HCT116 (cell line): Measurements from ENCODE around the gene RSAD1. TPM values are rescaled to one million over a fixed set of nuclear protein-coding genes. Genes with fewer than 3 reads are reported as not detected.

ENCODE experiments used
- ATAC-seq: fragments of 200-7000 bp; cut with Tn5 transposase; 2 replicates; pipeline ENCODE4 v1.9.1; 2020; ENCODE audit warnings: mild to moderate bottlenecking, moderate library complexity
- BruUV-seq: library from RNA; stranded (reverse); fragments of 400-500 nt; replicated peaks from 2 replicates; lab custom pipeline; 2021; lab: Mats Ljungman, UMichigan
- CTCF ChIA-PET: fragments of 300-600 bp; sonication (Branson Sonifier 250); formaldehyde crosslinking; loops from one replicate; lab custom pipeline; 2021; ENCODE audit warnings: antibody characterized with exemption; lab: Charles Lee
- POLR2A ChIA-PET: fragments of 300-600, 350-600 bp; sonication (Branson Sonifier 250); formaldehyde crosslinking; loops from one replicate; lab custom pipeline; 2021; ENCODE audit warnings: antibody characterized with exemption; lab: Charles Lee
- RAD21 ChIA-PET, 2 experiments: fragments of 300-600 bp; sonication (Branson Sonifier 250); formaldehyde crosslinking; loops; one replicate each; lab custom pipeline; 2023; ENCODE audit warnings: low total read pairs in 2 of 2; ENCODE audit not compliant: uncharacterized antibody in 2 of 2, unreplicated experiment in 2 of 2, low non-redundant PET in 1 of 2; lab: Charles Lee
- DNase-seq: peaks from one replicate; pipeline ENCODE4 v3.0.0-alpha.2; 2010; ENCODE audit warnings: low read depth, low spot score
- H2AFZ ChIP-seq: fragments of 200-600 bp; shearing (Covaris generic), sonication (generic); 2 replicates; pipeline ENCODE4 v1.6.1; 2017; ENCODE audit warnings: low read depth, mixed run types, mixed read lengths, antibody characterized with exemption, low read length; ENCODE audit not compliant: poor library complexity, severe bottlenecking
- H3K27ac ChIP-seq: 2 replicates; pipeline ENCODE4 v1.5.1; 2012; ENCODE audit warnings: low read depth, low read length
- H3K27me3 ChIP-seq: fragments of 200-600 bp; sonication (generic); 2 replicates; pipeline ENCODE4 v1.6.1; 2016; ENCODE audit warnings: mixed run types, low read length, mixed read lengths; ENCODE audit not compliant: insufficient read depth
- H3K36me3 ChIP-seq, 2 experiments: fragments of 200-500 bp in 1 of 2; fragments of 200-600 bp in 1 of 2; sonication (Bioruptor generic) in 1 of 2; sonication (generic) in 1 of 2; 2 replicates each; pipeline versions ENCODE4 v1.5.1 to v1.6.1; 2014 to 2016; ENCODE audit warnings: low read length in 2 of 2, inconsistent platforms in 1 of 2, mixed read lengths in 1 of 2, mixed run types in 1 of 2; ENCODE audit not compliant: insufficient read depth in 2 of 2, control insufficient read depth in 1 of 2
- H3K4me1 ChIP-seq, 2 experiments: fragments of 200-600 bp in 1 of 2; sonication (generic) in 1 of 2; 2 replicates each; pipeline versions ENCODE4 v1.5.1 to v1.6.1; 2012 to 2017; ENCODE audit warnings: low read length in 2 of 2, inconsistent platforms in 1 of 2, mild to moderate bottlenecking in 1 of 2, mixed read lengths in 1 of 2, mixed run types in 1 of 2, moderate library complexity in 1 of 2; ENCODE audit not compliant: insufficient read depth in 2 of 2, control insufficient read depth in 1 of 2
- H3K4me2 ChIP-seq: fragments of 200-600 bp; sonication (generic); 2 replicates; pipeline ENCODE4 v1.6.1; 2017; ENCODE audit warnings: mixed run types, low read length, mixed read lengths
- H3K4me3 ChIP-seq, 2 experiments: fragments of 200-600 bp in 1 of 2; sonication (generic) in 1 of 2; replicated peaks in 1 of 2; 2 replicates each; pipeline ENCODE4 v1.5.1; 2011 to 2016; ENCODE audit warnings: low read length in 2 of 2, control low read depth in 1 of 2, low read depth in 1 of 2, mild to moderate bottlenecking in 1 of 2, mixed read lengths in 1 of 2, mixed run types in 1 of 2
- H3K79me2 ChIP-seq: fragments of 200-600 bp; sonication (generic); 2 replicates; pipeline ENCODE4 v1.6.1; 2017; ENCODE audit warnings: mild to moderate bottlenecking, mixed run types, low read length, moderate library complexity, mixed read lengths; ENCODE audit not compliant: insufficient read depth
- H3K9ac ChIP-seq: fragments of 200-600 bp; sonication (generic); 2 replicates; pipeline ENCODE4 v1.6.1; 2016; ENCODE audit warnings: low read length, mixed read lengths
- H3K9me2 ChIP-seq: fragments of 200-600 bp; sonication (generic), shearing (Covaris generic); 2 replicates; pipeline ENCODE4 v1.6.1; 2017; ENCODE audit warnings: mixed run types, mild to moderate bottlenecking, moderate library complexity; ENCODE audit not compliant: insufficient read depth
- H3K9me3 ChIP-seq, 2 experiments: fragments of 200-500 bp in 1 of 2; fragments of 200-600 bp in 1 of 2; sonication (Bioruptor generic) in 1 of 2; sonication (generic) in 1 of 2; 2 replicates each; pipeline ENCODE4 v1.6.1; 2014 to 2017; ENCODE audit warnings: low read length in 2 of 2, mixed read lengths in 2 of 2, inconsistent platforms in 1 of 2, low read depth in 1 of 2, mild to moderate bottlenecking in 1 of 2, mixed run types in 1 of 2, moderate library complexity in 1 of 2; ENCODE audit not compliant: control insufficient read depth in 1 of 2, insufficient read depth in 1 of 2
- H4K20me1 ChIP-seq: fragments of 200-600 bp; sonication (generic), shearing (Covaris generic); 2 replicates; pipeline ENCODE4 v1.6.1; 2017; ENCODE audit warnings: mixed run types, mild to moderate bottlenecking, moderate library complexity; ENCODE audit not compliant: insufficient read depth
- CBX3 ChIP-seq: IDR thresholded peaks from 2 replicates; pipeline ENCODE4 v1.6.1; 2012; ENCODE audit warnings: low read depth
- RAD21 ChIP-seq: IDR thresholded peaks from 2 replicates; pipeline ENCODE4 v1.6.1; 2012; ENCODE audit warnings: low read depth, mild to moderate bottlenecking
- ZNF274 ChIP-seq: fragments of 200-500 bp; sonication (Bioruptor generic); IDR thresholded peaks from 2 replicates; pipeline ENCODE4 v1.6.1; 2014; ENCODE audit warnings: mild to moderate bottlenecking, low read depth, low read length, inconsistent platforms
- intact Hi-C: fragments of 100-400 bp; cut with micrococcal nuclease; formaldehyde crosslinking; loops from 2 replicates; pipeline ENCODE4 v1.10.0; 2022
- total RNA-seq: library from RNA; stranded (reverse); gene quantifications from one replicate; pipeline ENCODE4 v1.2.1, GENCODE V29; 2021; ENCODE audit not compliant: unreplicated experiment
- TF ChIP-seq, protein P1 (sequence below): IDR thresholded peaks from 2 replicates; pipeline ENCODE4 v1.6.1; 2011; ENCODE audit warnings: mild to moderate bottlenecking, low read length, moderate library complexity; ENCODE audit not compliant: insufficient replicate concordance; ENCODE audit errors: extremely low read depth

Gene RSAD1
- total RNA-seq, 1 experiment from 2014 or later = 82.7 TPM

DNA sequence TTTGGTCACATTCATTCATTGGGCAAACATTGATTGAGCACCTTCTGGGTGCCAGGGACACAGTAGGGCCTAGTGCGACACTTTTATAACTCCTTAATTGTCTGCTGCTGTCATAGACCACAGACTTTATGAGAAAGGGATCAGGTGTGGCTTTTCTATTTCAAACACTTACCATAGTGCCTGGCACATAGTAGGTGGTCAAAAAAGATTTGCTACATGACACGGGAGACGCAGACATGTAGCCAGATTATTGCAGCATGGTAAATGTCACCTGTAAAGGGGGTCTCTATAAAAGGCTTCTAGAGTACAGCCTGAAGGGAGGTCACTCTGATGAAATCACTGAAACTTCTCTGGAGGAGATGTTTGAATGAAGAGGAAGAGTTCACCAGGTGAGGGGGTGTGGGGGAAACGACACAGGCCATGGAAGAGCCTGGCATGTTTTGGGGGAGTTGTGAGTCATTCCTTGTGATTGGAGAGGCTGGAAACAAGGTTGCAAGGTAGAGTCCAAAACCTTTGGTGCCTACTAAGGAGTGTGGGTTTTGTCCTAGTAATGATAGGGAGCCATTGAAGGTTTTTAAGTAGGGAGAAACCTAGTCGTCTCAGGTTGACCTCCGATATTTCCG, 1.6 kb downstream of the RSAD1 start:
- peak overlapping the region; percentile 88 for H3K9ac ChIP-seq
- TF ChIP-seq, protein P1, sequence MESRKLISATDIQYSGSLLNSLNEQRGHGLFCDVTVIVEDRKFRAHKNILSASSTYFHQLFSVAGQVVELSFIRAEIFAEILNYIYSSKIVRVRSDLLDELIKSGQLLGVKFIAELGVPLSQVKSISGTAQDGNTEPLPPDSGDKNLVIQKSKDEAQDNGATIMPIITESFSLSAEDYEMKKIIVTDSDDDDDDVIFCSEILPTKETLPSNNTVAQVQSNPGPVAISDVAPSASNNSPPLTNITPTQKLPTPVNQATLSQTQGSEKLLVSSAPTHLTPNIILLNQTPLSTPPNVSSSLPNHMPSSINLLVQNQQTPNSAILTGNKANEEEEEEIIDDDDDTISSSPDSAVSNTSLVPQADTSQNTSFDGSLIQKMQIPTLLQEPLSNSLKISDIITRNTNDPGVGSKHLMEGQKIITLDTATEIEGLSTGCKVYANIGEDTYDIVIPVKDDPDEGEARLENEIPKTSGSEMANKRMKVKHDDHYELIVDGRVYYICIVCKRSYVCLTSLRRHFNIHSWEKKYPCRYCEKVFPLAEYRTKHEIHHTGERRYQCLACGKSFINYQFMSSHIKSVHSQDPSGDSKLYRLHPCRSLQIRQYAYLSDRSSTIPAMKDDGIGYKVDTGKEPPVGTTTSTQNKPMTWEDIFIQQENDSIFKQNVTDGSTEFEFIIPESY = no peak
- no peak for TF ChIP-seq ZNF274
- no peak for TF ChIP-seq RAD21
- TF ChIP-seq CBX3 = no peak
- TF ChIP-seq, all 23 proteins: peak for 0
- RAD21 ChIA-PET = interaction anchor here in 1 of 2 experiments (0.9 kb wide), 1 partner anchor 280 kb away, joined by 3 read pairs; no protein-coding TSS in a partner anchor
- no peak for DNase-seq
- Histone ChIP-seq H3K4me1 (peaks cover 21 to 42% of the 10 kb centered on the region in 2 experiments), H3K9me2 (no peaks in the 10 kb centered on the region), H3K36me3 (peaks cover 24 to 34% of the 10 kb centered on the region in 2 experiments), H3K4me2 (peak overlapping the region; percentile 87), H3K27me3 (no peaks in the 10 kb centered on the region), H3K27ac (peak overlapping the region; percentile 77), H3K79me2 (peaks cover 26% of the 10 kb centered on the region), H3K9me3 (no peaks in the 10 kb centered on the region), H3K4me3 (peak overlapping the region; percentile 78 to 91; a peak in 3 of 4 replicates), H4K20me1 (no peaks in the 10 kb centered on the region), H2AFZ (no peak overlapping the region)
- POLR2A ChIA-PET = interaction anchor here (0.9 to 2.0 kb wide), 5 partner anchors 53 to 386 kb away, joined by 3 to 12 read pairs (median 4); partner anchors contain the start of genes EPN3, LRRC59 and TOB1
- no peak for ATAC-seq
- CTCF ChIA-PET = interaction anchor here (0.9 to 2.4 kb wide), 15 partner anchors 13 to 387 kb away, joined by 3 to 33 read pairs (median 4); partner anchors contain the start of gene LRRC59
- TSS peak; percentile 52 for BruUV-seq
- intact Hi-C loops = no loop called here
